Astrocyte of the spinal cord (primary cell): ENCODE results near the gene KCNQ1OT1.

Experiments used
- DNase-seq: peaks from one replicate; pipeline ENCODE4 v3.0.0; 2011; ENCODE audit warnings: low read depth, low spot score
- H3K4me3 ChIP-seq: 2 replicates; pipeline ENCODE4 v1.5.1; 2011; ENCODE audit warnings: low read depth, mild to moderate bottlenecking, low read length, moderate library complexity
- in situ Hi-C: cut with HindIII; loops from 2 replicates; pipeline ENCODE4 v1.10.0; 2017; ENCODE audit warnings: low sequenced_read_pairs
- TF ChIP-seq, protein P1 (sequence below): IDR thresholded peaks from 2 replicates; pipeline ENCODE4 v1.5.1; 2012; ENCODE audit warnings: low read depth, mild to moderate bottlenecking, low read length, inconsistent platforms

KCNQ1OT1 gene

GRCh38 chr11:2578929-2579270 lies 120.9 kb downstream of the KCNQ1OT1 start:
- DNase-seq: no peak
- TF ChIP-seq, protein P1, sequence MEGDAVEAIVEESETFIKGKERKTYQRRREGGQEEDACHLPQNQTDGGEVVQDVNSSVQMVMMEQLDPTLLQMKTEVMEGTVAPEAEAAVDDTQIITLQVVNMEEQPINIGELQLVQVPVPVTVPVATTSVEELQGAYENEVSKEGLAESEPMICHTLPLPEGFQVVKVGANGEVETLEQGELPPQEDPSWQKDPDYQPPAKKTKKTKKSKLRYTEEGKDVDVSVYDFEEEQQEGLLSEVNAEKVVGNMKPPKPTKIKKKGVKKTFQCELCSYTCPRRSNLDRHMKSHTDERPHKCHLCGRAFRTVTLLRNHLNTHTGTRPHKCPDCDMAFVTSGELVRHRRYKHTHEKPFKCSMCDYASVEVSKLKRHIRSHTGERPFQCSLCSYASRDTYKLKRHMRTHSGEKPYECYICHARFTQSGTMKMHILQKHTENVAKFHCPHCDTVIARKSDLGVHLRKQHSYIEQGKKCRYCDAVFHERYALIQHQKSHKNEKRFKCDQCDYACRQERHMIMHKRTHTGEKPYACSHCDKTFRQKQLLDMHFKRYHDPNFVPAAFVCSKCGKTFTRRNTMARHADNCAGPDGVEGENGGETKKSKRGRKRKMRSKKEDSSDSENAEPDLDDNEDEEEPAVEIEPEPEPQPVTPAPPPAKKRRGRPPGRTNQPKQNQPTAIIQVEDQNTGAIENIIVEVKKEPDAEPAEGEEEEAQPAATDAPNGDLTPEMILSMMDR: no peak
- no peak overlapping the region for H3K4me3 ChIP-seq
- in situ Hi-C loops: no loop called here

- H3K4me3 ChIP-seq: no peak overlapping the region
- TF ChIP-seq, protein P1: no peak
- no peak for DNase-seq
- in situ Hi-C loops: no loop called here
Measured at GRCh38 chr11:2577991-2578928, 121.5 kb downstream of the KCNQ1OT1 start.

DNA sequence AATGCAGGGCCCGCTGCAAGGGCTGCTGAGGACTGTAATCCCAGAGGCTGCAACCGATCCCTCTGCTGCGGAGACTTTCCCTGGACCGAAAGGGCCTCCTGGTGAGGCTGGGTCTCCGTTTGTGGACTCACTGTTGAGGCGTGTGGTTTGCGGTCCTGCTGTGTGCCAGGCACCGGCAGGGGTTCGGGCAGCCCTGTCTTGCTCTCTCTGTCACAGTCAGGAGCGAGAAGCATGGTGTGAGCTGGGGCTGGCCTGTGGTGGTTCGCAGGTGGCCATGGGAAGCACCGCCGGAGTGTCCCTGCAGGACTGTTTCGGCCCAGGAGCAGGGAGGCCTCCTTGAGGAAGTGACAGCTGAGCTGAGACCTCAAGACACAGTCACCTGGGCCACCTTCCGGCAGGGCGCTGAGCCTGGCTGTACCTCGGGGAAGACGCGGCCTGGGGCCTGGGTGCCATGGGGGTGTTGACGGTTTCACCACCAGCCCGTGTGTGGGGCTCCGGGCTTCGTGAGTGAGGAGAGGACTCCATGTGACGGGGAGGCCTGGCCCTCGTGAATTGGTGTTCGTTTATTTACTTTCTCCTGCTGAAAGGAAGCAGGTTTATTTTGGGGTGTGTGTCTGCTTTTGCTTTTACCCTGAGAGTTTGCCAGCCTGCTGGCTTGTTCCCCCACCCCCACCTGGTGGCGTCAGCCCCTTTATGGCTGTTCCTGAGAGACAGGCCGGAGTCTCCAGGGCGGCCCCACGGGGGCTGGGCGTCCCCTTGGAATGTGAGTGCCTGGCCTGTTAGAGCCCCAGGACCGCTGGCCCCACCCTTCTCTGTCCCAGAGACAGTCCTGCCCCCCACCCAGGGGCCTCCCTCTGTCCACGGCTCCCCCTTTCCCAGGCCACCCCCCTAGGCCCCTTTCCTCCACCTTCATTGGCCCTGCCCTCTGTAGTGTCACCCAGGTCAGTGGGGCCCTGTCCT lies 122.5 kb downstream of the KCNQ1OT1 start:
- TF ChIP-seq, protein P1: no peak
- no peak for DNase-seq
- in situ Hi-C loops: no loop called here
- H3K4me3 ChIP-seq: no peak overlapping the region

DNA sequence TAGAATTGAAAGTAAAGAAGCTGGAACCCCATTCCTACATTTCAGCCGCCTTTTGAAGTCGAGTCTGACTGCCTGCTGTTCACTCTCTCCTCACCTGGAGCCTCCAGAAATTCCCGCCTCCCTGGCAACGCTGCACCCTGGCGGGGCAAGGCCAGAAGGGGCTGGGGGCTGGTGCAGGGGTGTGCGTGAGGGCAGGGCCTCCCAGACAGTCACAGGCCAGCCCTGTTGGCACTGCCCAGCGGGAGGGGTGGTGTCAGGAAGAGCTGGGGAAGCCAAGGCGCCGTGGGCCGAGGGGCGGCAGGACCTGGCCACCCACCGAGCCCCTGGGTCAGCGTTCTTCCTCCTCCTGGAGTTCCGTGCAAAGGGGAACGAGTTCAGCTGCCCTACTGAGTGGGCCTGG lies 123.2 kb downstream of the KCNQ1OT1 start:
- in situ Hi-C loops: no loop called here
- DNase-seq: no peak
- TF ChIP-seq, protein P1: no peak
- no peak overlapping the region for H3K4me3 ChIP-seq

- TF ChIP-seq, protein P1: no peak
- DNase-seq: no peak
- H3K4me3 ChIP-seq: no peak overlapping the region
- in situ Hi-C loops: no loop called here
Measured at GRCh38 chr11:2576111-2576510, 123.7 kb downstream of the KCNQ1OT1 start.

DNA sequence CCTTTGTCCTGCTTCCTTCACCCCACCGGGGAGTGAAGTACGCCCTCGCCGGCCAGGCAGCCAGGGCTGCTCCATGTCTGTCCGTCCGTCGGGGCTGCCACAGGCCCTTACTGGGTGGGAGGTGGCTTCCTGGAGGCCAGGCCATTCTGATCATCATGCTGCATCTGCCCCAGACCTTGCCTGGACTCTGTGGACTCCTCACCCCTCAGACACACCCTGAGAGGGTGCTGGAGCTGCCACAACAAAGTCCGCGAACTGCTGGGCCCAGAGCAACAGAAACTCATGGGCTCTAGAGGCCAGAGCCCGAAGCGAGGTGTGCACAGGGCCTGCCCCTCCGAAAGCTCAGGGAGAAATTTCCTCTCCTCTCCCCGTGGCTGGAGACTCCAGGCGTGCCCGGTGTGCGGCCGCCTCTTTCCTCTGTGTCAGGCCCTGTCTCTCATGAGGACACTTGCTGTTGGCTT lies 124.2 kb downstream of the KCNQ1OT1 start:
- TF ChIP-seq, protein P1: no peak
- DNase-seq: no peak
- H3K4me3 ChIP-seq: no peak overlapping the region
- in situ Hi-C loops: no loop called here
